Esophagus muscularis mucosa (tissue), 4 donors: ENCODE results near the gene ATF6B.

ENCODE experiments used
- CTCF ChIP-seq, 3 experiments: fragments of 200-600 bp in 2 of 3; fragments of 450-650 bp in 1 of 3; sonication (generic) in 2 of 3; IDR thresholded peaks; one replicate each; pipeline ENCODE4 v1.5.1; 2017 to 2019; ENCODE audit warnings: antibody characterized with exemption in 3 of 3, mild to moderate bottlenecking in 2 of 3, moderate library complexity in 1 of 3
- EP300 ChIP-seq: sonication (generic); formaldehyde crosslinking; IDR thresholded peaks from one replicate; pipeline ENCODE4 v1.6.1; 2017; ENCODE audit warnings: antibody characterized with exemption
- POLR2A ChIP-seq: fragments of 450-650 bp; IDR thresholded peaks from one replicate; pipeline ENCODE4 v1.6.1; 2017; ENCODE audit warnings: antibody characterized with exemption, moderate library complexity, mild to moderate bottlenecking, low read depth

GRCh38 chr6:32111424-32112066 lies 16.5 kb downstream of the ATF6B start:
- TF ChIP-seq CTCF (IDR thresholded peaks at IDR 0.05), result no peak
- no peak for TF ChIP-seq POLR2A
- no peak for TF ChIP-seq EP300
